NCI-H2227 treated with DMSO at 0.1 percent for 48 hours (cell line): ENCODE data around the gene LNPK.
"Not testable (repeated sequence)": the region's sequence is repeated elsewhere in the genome, so short reads cannot be mapped to it uniquely, and the experiment has no call there.

ENCODE experiments used
- DNase-seq: peaks from one replicate; lab custom pipeline; 2025; lab: John Stamatoyannopoulos, UW

LNPK gene

GRCh38 chr2:176001916-176002687 is at the start of gene LNPK:
LNPK (minus strand) TSS chr2:176002267; CDS start chr2:175995584, 6,683 bp downstream.
- peak; percentile 96 for DNase-seq

- no peak for DNase-seq
Measured at GRCh38 chr2:176039375-176039774, 37.3 kb upstream of the LNPK start.

GRCh38 chr2:176038694-176039093 is 36.6 kb upstream of the LNPK start:
- DNase-seq = no peak

- DNase-seq = no peak
Measured at GRCh38 chr2:176035013-176035691, 33.1 kb upstream of the LNPK start.

- no peak for DNase-seq
Measured at GRCh38 chr2:176027806-176028205, 25.7 kb upstream of the LNPK start.

GRCh38 chr2:176025932-176026331 is 23.9 kb upstream of the LNPK start:
- no peak for DNase-seq

GRCh38 chr2:176024083-176024482 is 22.0 kb upstream of the LNPK start:
- DNase-seq = no peak

GRCh38 chr2:176022048-176022447 is 20.0 kb upstream of the LNPK start:
- DNase-seq = no peak

- no peak for DNase-seq
Measured at GRCh38 chr2:176020400-176020799, 18.3 kb upstream of the LNPK start.

- no peak for DNase-seq
Measured at GRCh38 chr2:176018708-176019107, 16.6 kb upstream of the LNPK start.

- DNase-seq = no peak
Measured at GRCh38 chr2:176009445-176009844, 7.4 kb upstream of the LNPK start.

- DNase-seq = no peak
Measured at GRCh38 chr2:176004934-176005333, 2.9 kb upstream of the LNPK start.

- no peak for DNase-seq
Measured at GRCh38 chr2:176003958-176004357, 1.9 kb upstream of the LNPK start.

- DNase-seq = peak; percentile 71
Measured at GRCh38 chr2:176002688-176003210, 682 bp upstream of the LNPK start.

- DNase-seq = peak; percentile 51
Measured at GRCh38 chr2:176001281-176001915, 669 bp downstream of the LNPK start.

- DNase-seq = no peak
Measured at GRCh38 chr2:175999283-175999819, 2.7 kb downstream of the LNPK start.

GRCh38 chr2:175990099-175990498 is 12.0 kb downstream of the LNPK start:
- no peak for DNase-seq

- DNase-seq = not testable (repeated sequence)
Measured at GRCh38 chr2:175987126-175987525, 14.9 kb downstream of the LNPK start.

GRCh38 chr2:175984846-175985245 is 17.2 kb downstream of the LNPK start:
- DNase-seq = no peak

GRCh38 chr2:175981551-175981950 is 20.5 kb downstream of the LNPK start:
- DNase-seq = no peak

GRCh38 chr2:175976391-175977157 is 25.5 kb downstream of the LNPK start:
- no peak for DNase-seq

- DNase-seq = no peak
Measured at GRCh38 chr2:175973373-175973772, 28.7 kb downstream of the LNPK start.
